ENCODE measurements around the gene THAP4. TPM values are rescaled to one million over a fixed set of nuclear protein-coding genes. Genes with fewer than 3 reads are reported as not detected.

The THAP4 gene
- polyA plus RNA-seq, 1 donor (not counting 4 experiments of a cell fraction or from before 2014, with no cell fraction given), result 30.3 TPM

- H3K9ac ChIP-seq (ENCODE audit: control insufficient read depth, extremely low read depth, insufficient read depth, low read length), result no peak overlapping the region
- no peak for DNase-seq (ENCODE audit: low read depth, low spot score)
- no peak for TF ChIP-seq EZH2 (IDR thresholded peaks at IDR 0.05; ENCODE audit: low read length)
- TF ChIP-seq CTCF (optimal IDR thresholded peaks at IDR 0.05 in 1 of 3, IDR thresholded peaks at IDR 0.05 in 1 of 3, conservative IDR thresholded peaks at IDR 0.05 in 1 of 3; ENCODE audit: extremely low read depth in 1 of 3, insufficient read depth in 2 of 3, low read length in 3 of 3), result no peak
- no peak overlapping the region for H3K27ac ChIP-seq (ENCODE audit: control insufficient read depth, insufficient read depth, low read length)
- no peak for FAIRE-seq
- H3K4me1 ChIP-seq (ENCODE audit: control insufficient read depth, extremely low read depth, insufficient read depth, low read length), result no peaks in the 10 kb centered on the region
- no peak overlapping the region for H2AFZ ChIP-seq (ENCODE audit: control insufficient read depth, low read length)
- H3K9me3 ChIP-seq (ENCODE audit: control insufficient read depth, low read depth, low read length), result peaks cover 8% of the 10 kb centered on the region
- H3K79me2 ChIP-seq (ENCODE audit: control insufficient read depth, insufficient read depth, low read length), result peaks cover 78% of the 10 kb centered on the region
- peaks cover 13 to 25% of the 10 kb centered on the region in 2 experiments for H3K36me3 ChIP-seq (ENCODE audit: control insufficient read depth in 2 of 2, extremely low read depth in 1 of 2, insufficient read depth in 2 of 2, low read length in 2 of 2)
- dilution Hi-C loops (cut with MboI; ENCODE audit: extremely low pct_ligation_motif_present, low sequenced_read_pairs), result no loop called here
- H4K20me1 ChIP-seq (ENCODE audit: control insufficient read depth, extremely low read depth, insufficient read depth, low read length), result peaks cover 10% of the 10 kb centered on the region
- H3K27me3 ChIP-seq (ENCODE audit: control insufficient read depth, extremely low read depth, insufficient read depth, low read length), result no peaks in the 10 kb centered on the region
- H3K4me3 ChIP-seq (ENCODE audit: control insufficient read depth in 2 of 3, extremely low read depth in 1 of 3, insufficient read depth in 2 of 3, low read depth in 1 of 3, low read length in 3 of 3), result no peak overlapping the region
- peaks cover 2% of the 10 kb centered on the region for H3K9me1 ChIP-seq (ENCODE audit: control insufficient read depth, extremely low read depth, insufficient read depth, low read length)
- H3K4me2 ChIP-seq (ENCODE audit: control insufficient read depth, extremely low read depth, insufficient read depth, low read depth, low read length), result no peak overlapping the region
These were observed 18.1 kb downstream of the THAP4 start for GRCh38 chr2:241618829-241619228.

- dilution Hi-C loops (cut with MboI; ENCODE audit: extremely low pct_ligation_motif_present, low sequenced_read_pairs), result no loop called here
- Histone ChIP-seq H3K79me2 (ENCODE audit: control insufficient read depth, insufficient read depth, low read length) (peaks cover 76% of the 10 kb centered on the region), H2AFZ (ENCODE audit: control insufficient read depth, low read length) (no peak overlapping the region), H3K9me1 (ENCODE audit: control insufficient read depth, extremely low read depth, insufficient read depth, low read length) (peaks cover 2% of the 10 kb centered on the region), H3K36me3 (ENCODE audit: control insufficient read depth in 2 of 2, extremely low read depth in 1 of 2, insufficient read depth in 2 of 2, low read length in 2 of 2) (peaks cover 11 to 25% of the 10 kb centered on the region in 2 experiments), H3K4me3 (ENCODE audit: control insufficient read depth in 2 of 3, extremely low read depth in 1 of 3, insufficient read depth in 2 of 3, low read depth in 1 of 3, low read length in 3 of 3) (no peak overlapping the region), H3K9ac (ENCODE audit: control insufficient read depth, extremely low read depth, insufficient read depth, low read length) (no peak overlapping the region), H3K27me3 (ENCODE audit: control insufficient read depth, extremely low read depth, insufficient read depth, low read length) (no peaks in the 10 kb centered on the region), H3K4me1 (ENCODE audit: control insufficient read depth, extremely low read depth, insufficient read depth, low read length) (no peaks in the 10 kb centered on the region), H3K9me3 (ENCODE audit: control insufficient read depth, low read depth, low read length) (peaks cover 8% of the 10 kb centered on the region), H4K20me1 (ENCODE audit: control insufficient read depth, extremely low read depth, insufficient read depth, low read length) (peaks cover 10% of the 10 kb centered on the region), H3K27ac (ENCODE audit: control insufficient read depth, insufficient read depth, low read length) (no peak overlapping the region), H3K4me2 (ENCODE audit: control insufficient read depth, extremely low read depth, insufficient read depth, low read depth, low read length) (no peak overlapping the region)
- FAIRE-seq, result no peak
- TF ChIP-seq CTCF (optimal IDR thresholded peaks at IDR 0.05 in 1 of 3, IDR thresholded peaks at IDR 0.05 in 1 of 3, conservative IDR thresholded peaks at IDR 0.05 in 1 of 3; ENCODE audit: extremely low read depth in 1 of 3, insufficient read depth in 2 of 3, low read length in 3 of 3) (no peak), EZH2 (IDR thresholded peaks at IDR 0.05; ENCODE audit: low read length) (no peak)
- DNase-seq (ENCODE audit: low read depth, low spot score), result no peak
These were observed 18.6 kb downstream of the THAP4 start for GRCh38 chr2:241618296-241618805.

Measured in keratinocyte (primary cell).